NCI-H446 (cell line): ENCODE measurements around the gene TPCN2.

Experiments used
- DNase-seq, 2 experiments: peaks; one replicate each; lab custom pipeline; 2025; lab: John Stamatoyannopoulos, UW

TPCN2 gene

GRCh38 chr11:69039501-69039900 is 9.2 kb upstream of the TPCN2 start:
- no peak for DNase-seq

GRCh38 chr11:69040051-69040450 is 8.7 kb upstream of the TPCN2 start:
- no peak for DNase-seq

- no peak for DNase-seq
These were observed 8.0 kb upstream of the TPCN2 start for GRCh38 chr11:69040581-69041260.

- no peak for DNase-seq
These were observed 7.2 kb upstream of the TPCN2 start for GRCh38 chr11:69041516-69041915.

GRCh38 chr11:69044111-69045013 is 4.4 kb upstream of the TPCN2 start:
- peak in 1 of 2 experiments; percentile 48 for DNase-seq

GRCh38 chr11:69048031-69048693 is 570 bp upstream of the TPCN2 start:
- DNase-seq, result no peak

GRCh38 chr11:69049490-69049867 is 747 bp downstream of the TPCN2 start:
- DNase-seq, result no peak

- no peak for DNase-seq
These were observed 2.1 kb downstream of the TPCN2 start for GRCh38 chr11:69050592-69051380.

GRCh38 chr11:69051381-69052342 is 2.9 kb downstream of the TPCN2 start:
- DNase-seq, result no peak

GRCh38 chr11:69052343-69053168 is 3.8 kb downstream of the TPCN2 start:
- no peak for DNase-seq

GRCh38 chr11:69053169-69053477 is 4.4 kb downstream of the TPCN2 start:
- DNase-seq, result no peak

- no peak for DNase-seq
These were observed 5.0 kb downstream of the TPCN2 start for GRCh38 chr11:69053546-69054396.

GRCh38 chr11:69054397-69055211 is 5.9 kb downstream of the TPCN2 start:
- no peak for DNase-seq

GRCh38 chr11:69055212-69055586 is 6.5 kb downstream of the TPCN2 start:
- no peak for DNase-seq

GRCh38 chr11:69055598-69056516 is 7.1 kb downstream of the TPCN2 start:
- DNase-seq, result no peak

GRCh38 chr11:69057236-69057635 is 8.5 kb downstream of the TPCN2 start:
- no peak for DNase-seq

- no peak for DNase-seq
These were observed 9.1 kb downstream of the TPCN2 start for GRCh38 chr11:69057801-69058200.
